HepG2 (cell line): ENCODE data around the gene TMEM63B. TPM values are rescaled to one million over a fixed set of nuclear protein-coding genes. Genes with fewer than 3 reads are reported as not detected.

Source experiments
- ATAC-seq: fragments of 200-7000 bp; cut with Tn5 transposase; 3 replicates; pipeline ENCODE4 v1.9.1; 2020; ENCODE audit warnings: mild to moderate bottlenecking, moderate library complexity
- BruUV-seq: library from RNA; stranded (reverse); fragments of 400-500 nt; replicated peaks from 2 replicates; lab custom pipeline; 2021; lab: Mats Ljungman, UMichigan
- CTCF ChIA-PET: fragments of 300-600 bp; formaldehyde crosslinking; extraction: SDS; loops from one replicate; lab custom pipeline; 2021; ENCODE audit warnings: low total read pairs, inconsistent platforms, low intra/inter-chr PET ratio; lab: Yijun Ruan, JAX
- POLR2A ChIA-PET: fragments of 350-600 bp; sonication (Branson Sonifier 250); formaldehyde crosslinking; loops from one replicate; lab custom pipeline; 2020; ENCODE audit warnings: antibody characterized with exemption, inconsistent platforms; lab: Yijun Ruan, JAX
- DNase-seq: peaks from one replicate; pipeline ENCODE4 v3.0.0-alpha.2; 2015; ENCODE audit warnings: low spot score
- FAIRE-seq: peaks from 3 replicates; lab custom pipeline; 2011; peaks lifted over from hg19 to GRCh38; lab: Jason Lieb, UNC
- H2AFZ ChIP-seq: one replicate; pipeline ENCODE4 v1.6.1; 2011; ENCODE audit warnings: low read length, inconsistent platforms
- H3K27ac ChIP-seq: fragments of 300-600 bp; 3 replicates; pipeline ENCODE4 v1.8.0; 2011; ENCODE audit warnings: mixed run types, mild to moderate bottlenecking, mixed read lengths, low read length, inconsistent platforms; ENCODE audit not compliant: insufficient read depth; ENCODE audit errors: extremely low read length
- H3K27me3 ChIP-seq, 2 experiments: fragments of 200-600 bp in 1 of 2; 2 replicates in 1 of 2; 3 replicates in 1 of 2; pipeline versions ENCODE4 v1.6.0 to v1.8.0; 2011; ENCODE audit warnings: low read length in 2 of 2, mild to moderate bottlenecking in 2 of 2, moderate library complexity in 2 of 2, inconsistent platforms in 1 of 2; ENCODE audit not compliant: insufficient read depth in 2 of 2, control insufficient read depth in 1 of 2
- H3K36me3 ChIP-seq, 2 experiments: fragments of 200-600 bp in 1 of 2; replicated peaks in 1 of 2; 2 replicates in 1 of 2; 3 replicates in 1 of 2; pipeline versions ENCODE4 v1.5.1 to v1.8.0; 2011; ENCODE audit warnings: low read length in 2 of 2, inconsistent platforms in 1 of 2; ENCODE audit not compliant: insufficient read depth in 2 of 2, control insufficient read depth in 1 of 2
- H3K4me1 ChIP-seq: 2 replicates; pipeline ENCODE4 v1.5.1; 2012; ENCODE audit warnings: low read length, inconsistent platforms; ENCODE audit not compliant: insufficient read depth
- H3K4me2 ChIP-seq: 2 replicates; pipeline ENCODE4 v1.6.0; 2011; ENCODE audit warnings: low read depth, low read length, inconsistent platforms
- H3K4me3 ChIP-seq, 3 experiments: fragments of 200-600 bp in 1 of 3; sonication (generic), shearing (Covaris generic) in 1 of 3; replicated peaks in 1 of 3; 2 replicates each; pipeline ENCODE4 v1.5.1; 2011 to 2016; ENCODE audit warnings: low read length in 3 of 3, inconsistent platforms in 2 of 3, low read depth in 2 of 3, mild to moderate bottlenecking in 2 of 3, control low read depth in 1 of 3, mixed read lengths in 1 of 3; ENCODE audit not compliant: insufficient read depth in 1 of 3
- H3K79me2 ChIP-seq: one replicate; pipeline ENCODE4 v1.6.1; 2011; ENCODE audit warnings: low read length, inconsistent platforms; ENCODE audit not compliant: insufficient read depth
- H3K9ac ChIP-seq: 2 replicates; pipeline ENCODE4 v1.6.0; 2011; ENCODE audit warnings: mild to moderate bottlenecking, low read depth, low read length, inconsistent platforms; ENCODE audit not compliant: insufficient read depth
- H3K9me3 ChIP-seq: 2 replicates; pipeline ENCODE4 v1.5.1; 2012; ENCODE audit warnings: mild to moderate bottlenecking, low read length
- H4K20me1 ChIP-seq: 2 replicates; pipeline ENCODE4 v1.6.0; 2011; ENCODE audit warnings: inconsistent platforms, mild to moderate bottlenecking, low read length, moderate library complexity; ENCODE audit not compliant: insufficient read depth
- AKAP8 ChIP-seq: sonication (generic); formaldehyde crosslinking; IDR thresholded peaks from 2 replicates; pipeline ENCODE4 v1.5.1; 2020; ENCODE audit warnings: mild to moderate bottlenecking, missing genetic modification reagents
- GATAD2A ChIP-seq: IDR thresholded peaks from 2 replicates; pipeline ENCODE4 v1.6.1; 2016
- KAT8 ChIP-seq: IDR thresholded peaks from 2 replicates; pipeline ENCODE4 v1.6.1; 2016; ENCODE audit warnings: missing genetic modification reagents, missing compliant biosample characterization
- RNF2 ChIP-seq: fragments of 450-650 bp; conservative IDR thresholded peaks from 2 replicates; pipeline ENCODE4 v1.6.1; 2016; ENCODE audit warnings: low read depth
- TEAD2 ChIP-seq: sonication (generic); formaldehyde crosslinking; IDR thresholded peaks from 2 replicates; pipeline ENCODE4 v1.9.0; 2021; ENCODE audit warnings: missing genetic modification reagents
- ZNF274 ChIP-seq: sonication (generic); formaldehyde crosslinking; IDR thresholded peaks from 2 replicates; pipeline ENCODE4 v1.5.1; 2020; ENCODE audit warnings: mild to moderate bottlenecking, missing genetic modification reagents
- ZNF44 ChIP-seq: sonication (generic); formaldehyde crosslinking; IDR thresholded peaks from 2 replicates; pipeline ENCODE4 v1.5.1; 2020; ENCODE audit warnings: mild to moderate bottlenecking, missing genetic modification reagents
- ZNF451 ChIP-seq: sonication (generic); formaldehyde crosslinking; IDR thresholded peaks from 2 replicates; pipeline ENCODE4 v1.5.0; 2020; ENCODE audit warnings: mild to moderate bottlenecking, missing genetic modification reagents
- ZNF510 ChIP-seq: sonication (generic); formaldehyde crosslinking; IDR thresholded peaks from 2 replicates; pipeline ENCODE4 v1.4.0; 2020; ENCODE audit warnings: low read depth, mild to moderate bottlenecking, missing genetic modification reagents
- ZNF563 ChIP-seq: sonication (generic); formaldehyde crosslinking; IDR thresholded peaks from 2 replicates; pipeline ENCODE4 v1.8.0; 2022; ENCODE audit warnings: mild to moderate bottlenecking, moderate library complexity, missing genetic modification reagents
- ZNF572 ChIP-seq: sonication (generic); formaldehyde crosslinking; IDR thresholded peaks from 2 replicates; pipeline ENCODE4 v1.5.1; 2020; ENCODE audit warnings: mild to moderate bottlenecking, missing genetic modification reagents
- ZNF589 ChIP-seq: sonication (generic); formaldehyde crosslinking; conservative IDR thresholded peaks from 2 replicates; pipeline ENCODE4 v1.8.0; 2022; ENCODE audit warnings: mild to moderate bottlenecking, moderate library complexity, missing genetic modification reagents
- ZNF788 ChIP-seq: sonication (generic); formaldehyde crosslinking; IDR thresholded peaks from 2 replicates; pipeline ENCODE4 v1.5.0; 2020; ENCODE audit warnings: mild to moderate bottlenecking, missing genetic modification reagents, borderline replicate concordance
- WGBS: methylation state at CpG from one replicate; pipeline ENCODE4 v1.1.6; 2017; ENCODE audit warnings: low lambda C conversion rate; 5-methylcytosine and 5-hydroxymethylcytosine counted together
- in situ Hi-C: cut with HindIII; loops from 2 replicates; pipeline ENCODE4 v1.10.0; 2017; ENCODE audit warnings: low pct_unique_long_range_greater_than_20kb; ENCODE audit not compliant: extremely low pct_ligation_motif_present
- intact Hi-C: fragments of 100-400 bp; cut with micrococcal nuclease; formaldehyde crosslinking; loops from one replicate; pipeline ENCODE4 v1.10.0; 2022; ENCODE audit not compliant: unreplicated experiment
- polyA plus RNA-seq, 8 experiments: library from polyadenylated mRNA; depleted of rRNA in 3 of 8; stranded (reverse) in 7 of 8; unstranded in 1 of 8; fragments of >200 nt; fragmentation: Illumina TruSeq in 4 of 8; extraction: Trizol in 4 of 8; gene quantifications; 2 replicates each; pipeline versions ENCODE4 v1.2.1 to v1.2.3, GENCODE V29; 2011 to 2016; ENCODE audit warnings: low read depth in 4 of 8, missing spikeins in 1 of 8, mixed read lengths in 1 of 8; ENCODE audit not compliant: insufficient read depth in 1 of 8
- total RNA-seq, 5 experiments: library from RNA; depleted of rRNA; stranded (reverse); fragments of >200 nt; fragmentation: Illumina TruSeq; extraction: Trizol; gene quantifications; 2 replicates each; pipeline ENCODE4 v1.2.3, GENCODE V29; 2016; ENCODE audit warnings: low read depth in 1 of 5
- TF ChIP-seq, protein P1 (sequence below): sonication (generic); formaldehyde crosslinking; IDR thresholded peaks from 2 replicates; pipeline ENCODE4 v1.5.0; 2020; ENCODE audit warnings: missing genetic modification reagents, mild to moderate bottlenecking, borderline replicate concordance
- TF ChIP-seq, protein P2 (sequence below): sonication (generic); formaldehyde crosslinking; IDR thresholded peaks from 2 replicates; pipeline ENCODE4 v1.5.0; 2020; ENCODE audit warnings: mild to moderate bottlenecking, missing genetic modification reagents

TMEM63B gene
- total and polyA plus RNA-seq, 2 of the 13 experiments (the other 11 are each of a cell fraction or from before 2014, with no cell fraction given): 27.4 to 75.8 TPM

DNA sequence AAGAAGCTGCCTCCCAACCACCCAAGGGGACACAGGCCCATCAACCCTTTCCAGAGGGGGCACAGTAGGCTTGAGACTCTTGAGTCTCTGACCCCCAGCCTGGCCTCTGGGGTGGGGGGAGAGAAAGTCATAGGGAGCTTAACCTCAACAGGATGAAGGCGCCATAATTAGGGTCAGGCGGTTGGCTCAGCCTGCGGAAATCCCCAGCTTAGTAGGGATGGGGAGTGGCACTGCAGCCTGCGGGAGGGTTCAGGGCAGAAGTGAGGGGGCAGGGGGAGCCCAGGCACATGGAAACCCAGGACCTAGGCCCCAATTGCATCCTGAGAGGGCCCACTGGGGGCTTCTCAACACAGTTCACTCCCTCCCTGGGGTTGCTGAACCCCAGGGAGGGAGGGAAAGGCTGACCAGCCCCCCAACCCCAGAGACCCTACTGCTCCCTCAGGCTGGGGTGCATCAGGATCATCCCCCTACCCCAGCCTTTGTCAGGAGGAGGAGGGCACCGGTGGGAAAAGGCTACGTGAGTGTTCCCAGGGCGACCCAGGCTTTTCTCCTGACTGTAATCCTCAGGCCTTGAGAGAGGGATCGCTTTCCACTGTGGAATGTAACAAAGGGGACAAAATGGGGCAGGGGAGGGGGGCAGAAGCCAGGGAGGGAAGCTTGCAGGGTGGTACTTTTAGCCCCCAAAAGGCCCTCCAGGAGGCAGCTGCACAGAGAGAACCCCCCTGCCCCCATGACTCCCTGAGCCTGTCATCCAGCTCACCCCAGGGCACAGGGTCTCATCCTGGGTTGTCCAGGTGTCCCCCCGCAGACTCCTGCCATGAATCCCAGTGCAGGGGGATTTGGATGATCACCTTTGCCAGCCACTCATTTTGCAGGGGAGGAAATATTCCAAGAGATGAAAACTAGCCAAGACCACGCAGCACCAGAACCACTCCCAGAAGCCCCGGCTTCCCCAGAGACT, 46.5 kb upstream of the TMEM63B start:
- no TSS peak for BruUV-seq
- 68% methylated on average over 8 of the region's 11 CpGs for WGBS
- no peak overlapping the region for H3K27ac ChIP-seq
- ATAC-seq (no peak), FAIRE-seq (no peak), DNase-seq (no peak)
- H3K36me3 ChIP-seq: no peaks in the 10 kb centered on the region
- no peaks in the 10 kb centered on the region for H3K27me3 ChIP-seq
- H3K9ac ChIP-seq: no peak overlapping the region
- in situ Hi-C loops: no loop called here
- H3K4me2 ChIP-seq: no peak overlapping the region
- no peaks in the 10 kb centered on the region for H3K9me3 ChIP-seq
- POLR2A ChIA-PET: no interaction called here
- H3K4me3 ChIP-seq: no peak overlapping the region
- CTCF ChIA-PET: interaction anchor here (2.5 kb wide), 1 partner anchor 128 kb away, joined by 19 read pairs; no protein-coding TSS in a partner anchor
- H3K4me1 ChIP-seq: peaks cover 92% of the 10 kb centered on the region
- H2AFZ ChIP-seq: no peak overlapping the region
- intact Hi-C loops: no loop called here
- H3K79me2 ChIP-seq: no peaks in the 10 kb centered on the region
- H4K20me1 ChIP-seq: no peaks in the 10 kb centered on the region
- TF ChIP-seq, protein P1, sequence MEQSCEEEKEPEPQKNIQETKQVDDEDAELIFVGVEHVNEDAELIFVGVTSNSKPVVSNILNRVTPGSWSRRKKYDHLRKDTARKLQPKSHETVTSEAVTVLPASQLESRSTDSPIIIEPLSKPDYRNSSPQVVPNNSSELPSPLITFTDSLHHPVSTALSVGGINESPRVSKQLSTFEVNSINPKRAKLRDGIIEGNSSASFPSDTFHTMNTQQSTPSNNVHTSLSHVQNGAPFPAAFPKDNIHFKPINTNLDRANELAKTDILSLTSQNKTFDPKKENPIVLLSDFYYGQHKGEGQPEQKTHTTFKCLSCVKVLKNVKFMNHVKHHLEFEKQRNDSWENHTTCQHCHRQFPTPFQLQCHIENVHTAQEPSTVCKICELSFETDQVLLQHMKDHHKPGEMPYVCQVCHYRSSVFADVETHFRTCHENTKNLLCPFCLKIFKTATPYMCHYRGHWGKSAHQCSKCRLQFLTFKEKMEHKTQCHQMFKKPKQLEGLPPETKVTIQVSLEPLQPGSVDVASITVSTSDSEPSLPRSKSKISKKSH: no peak
- TF ChIP-seq ZNF572 (CRISPR knock-in tag) (no peak), ZNF44 (CRISPR knock-in tag) (no peak), GATAD2A (CRISPR knock-in tag) (no peak), ZNF563 (0 out of 2 replicates have a peak, but pooled peaks have one; percentile 48), RNF2 (no peak), ZNF788 (CRISPR knock-in tag) (no peak), ZNF510 (CRISPR knock-in tag) (no peak), ZNF589 (no peak), ZNF274 (CRISPR knock-in tag) (no peak), KAT8 (CRISPR knock-in tag) (no peak), AKAP8 (CRISPR knock-in tag) (peak; percentile 16; the same call in 1 of the 2 replicates), TEAD2 (CRISPR knock-in tag) (no peak), ZNF451 (CRISPR knock-in tag) (no peak)
- TF ChIP-seq, protein P2, sequence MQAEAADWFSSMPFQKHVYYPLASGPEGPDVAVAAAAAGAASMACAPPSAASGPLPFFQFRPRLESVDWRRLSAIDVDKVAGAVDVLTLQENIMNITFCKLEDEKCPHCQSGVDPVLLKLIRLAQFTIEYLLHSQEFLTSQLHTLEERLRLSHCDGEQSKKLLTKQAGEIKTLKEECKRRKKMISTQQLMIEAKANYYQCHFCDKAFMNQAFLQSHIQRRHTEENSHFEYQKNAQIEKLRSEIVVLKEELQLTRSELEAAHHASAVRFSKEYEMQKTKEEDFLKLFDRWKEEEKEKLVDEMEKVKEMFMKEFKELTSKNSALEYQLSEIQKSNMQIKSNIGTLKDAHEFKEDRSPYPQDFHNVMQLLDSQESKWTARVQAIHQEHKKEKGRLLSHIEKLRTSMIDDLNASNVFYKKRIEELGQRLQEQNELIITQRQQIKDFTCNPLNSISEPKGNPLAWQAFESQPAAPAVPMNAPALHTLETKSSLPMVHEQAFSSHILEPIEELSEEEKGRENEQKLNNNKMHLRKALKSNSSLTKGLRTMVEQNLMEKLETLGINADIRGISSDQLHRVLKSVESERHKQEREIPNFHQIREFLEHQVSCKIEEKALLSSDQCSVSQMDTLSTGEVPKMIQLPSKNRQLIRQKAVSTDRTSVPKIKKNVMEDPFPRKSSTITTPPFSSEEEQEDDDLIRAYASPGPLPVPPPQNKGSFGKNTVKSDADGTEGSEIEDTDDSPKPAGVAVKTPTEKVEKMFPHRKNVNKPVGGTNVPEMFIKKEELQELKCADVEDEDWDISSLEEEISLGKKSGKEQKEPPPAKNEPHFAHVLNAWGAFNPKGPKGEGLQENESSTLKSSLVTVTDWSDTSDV: no peak
